Activated CD8-positive, alpha-beta memory T cell treated with anti-CD3 and anti-CD28 coated beads, Interleukin-2, amount 50 U/mL, for 24 hours (primary cell): ENCODE measurements around the gene HOXD8.

Experiments used
- DNase-seq: peaks from one replicate; pipeline ENCODE4 v3.0.0-alpha.2; 2020; ENCODE audit errors: extremely low read depth

The HOXD8 gene

GRCh38 chr2:176128982-176129796 lies at the start of gene HOXD8:
Gene HOXD8 (plus strand): TSS chr2:176129705. CDS start chr2:176130367, 662 bp downstream.
- DNase-seq, result no peak

- DNase-seq, result no peak
These were observed 49.5 kb upstream of the HOXD8 start for GRCh38 chr2:176079831-176080539.

GRCh38 chr2:176080540-176081375 lies 48.7 kb upstream of the HOXD8 start:
- DNase-seq, result no peak

GRCh38 chr2:176081376-176081836 lies 48.1 kb upstream of the HOXD8 start:
- DNase-seq, result no peak

- no peak for DNase-seq
These were observed 47.5 kb upstream of the HOXD8 start for GRCh38 chr2:176081837-176082524.

GRCh38 chr2:176082525-176082823 lies 47.0 kb upstream of the HOXD8 start:
- DNase-seq, result no peak

GRCh38 chr2:176082824-176083751 lies 46.4 kb upstream of the HOXD8 start:
- DNase-seq, result no peak

- no peak for DNase-seq
These were observed 45.7 kb upstream of the HOXD8 start, which contains the start of gene EVX2 for GRCh38 chr2:176083796-176084261. Gene EVX2 (minus strand): TSS chr2:176083962. CDS start chr2:176083776, 186 bp downstream.

GRCh38 chr2:176084611-176085119 lies 44.8 kb upstream of the HOXD8 start:
- no peak for DNase-seq

GRCh38 chr2:176085120-176085788 lies 44.3 kb upstream of the HOXD8 start:
- DNase-seq, result no peak

GRCh38 chr2:176085861-176086771 lies 43.4 kb upstream of the HOXD8 start:
- DNase-seq, result no peak

- DNase-seq, result no peak
These were observed 42.0 kb upstream of the HOXD8 start for GRCh38 chr2:176087330-176088047.

- DNase-seq, result no peak
These were observed 41.2 kb upstream of the HOXD8 start for GRCh38 chr2:176088048-176088936.

GRCh38 chr2:176088937-176089842 lies 40.3 kb upstream of the HOXD8 start:
- no peak for DNase-seq

- no peak for DNase-seq
These were observed 39.6 kb upstream of the HOXD8 start for GRCh38 chr2:176089843-176090395.
